H1 (cell line): ENCODE measurements around the gene IL17RD. TPM values are rescaled to one million over a fixed set of nuclear protein-coding genes. Genes with fewer than 3 reads are reported as not detected.

Experiments
- CTCF ChIA-PET: fragments of 300-600 bp; sonication (Branson Sonifier 250); formaldehyde crosslinking; loops from one replicate; lab custom pipeline; 2021; ENCODE audit not compliant: partially characterized antibody; lab: Charles Lee
- POLR2A ChIA-PET: fragments of 300-600 bp; sonication (Branson Sonifier 250); formaldehyde crosslinking; loops from one replicate; lab custom pipeline; 2021; ENCODE audit warnings: inconsistent platforms; ENCODE audit not compliant: partially characterized antibody; lab: Charles Lee
- DNase-seq, 2 experiments: peaks; one replicate each; pipeline versions ENCODE4 v3.0.0 to v3.0.0-alpha.2; 2010 to 2022; ENCODE audit warnings: low spot score in 2 of 2, low read depth in 1 of 2, mixed read lengths in 1 of 2
- FAIRE-seq: peaks from 2 replicates; lab custom pipeline; 2011; peaks lifted over from hg19 to GRCh38; lab: Jason Lieb, UNC
- H2AFZ ChIP-seq: 2 replicates; pipeline ENCODE4 v1.8.1; 2012; ENCODE audit warnings: low read length, inconsistent platforms
- H2AK5ac ChIP-seq: 2 replicates; pipeline ENCODE4 v1.6.1; 2013; ENCODE audit warnings: low read depth, low read length
- H2BK120ac ChIP-seq: replicated peaks from 2 replicates; pipeline ENCODE3; 2013; ENCODE audit warnings: low read depth, low read length, inconsistent platforms
- H2BK12ac ChIP-seq: 2 replicates; pipeline ENCODE4 v1.6.1; 2013; ENCODE audit warnings: low read depth, low read length
- H2BK15ac ChIP-seq: 2 replicates; pipeline ENCODE4 v1.6.1; 2013; ENCODE audit warnings: low read length
- H2BK20ac ChIP-seq: 2 replicates; pipeline ENCODE4 v1.6.1; 2013; ENCODE audit warnings: low read length
- H2BK5ac ChIP-seq: 2 replicates; pipeline ENCODE4 v1.6.1; 2013; ENCODE audit warnings: low read depth, low read length
- H3K14ac ChIP-seq: 2 replicates; pipeline ENCODE4 v1.6.1; 2013; ENCODE audit warnings: inconsistent platforms; ENCODE audit not compliant: insufficient read length
- H3K18ac ChIP-seq: 2 replicates; pipeline ENCODE4 v1.6.1; 2013; ENCODE audit warnings: low read length; ENCODE audit errors: extremely low read depth
- H3K23ac ChIP-seq: 2 replicates; pipeline ENCODE4 v1.6.1; 2013; ENCODE audit warnings: inconsistent platforms; ENCODE audit not compliant: insufficient read length
- H3K23me2 ChIP-seq: 2 replicates; pipeline ENCODE4 v1.6.1; 2013; ENCODE audit warnings: low read depth, low read length
- H3K27ac ChIP-seq: 2 replicates; pipeline ENCODE4 v1.6.1; 2011; ENCODE audit warnings: low read depth, low read length, inconsistent platforms
- H3K27me3 ChIP-seq, 4 experiments: replicated peaks in 1 of 4; 1 replicate in 1 of 4; 2 replicates in 3 of 4; pipeline versions ENCODE4 v1.6.1 to v1.8.1; 2011 to 2013; ENCODE audit warnings: low read length in 3 of 4, mild to moderate bottlenecking in 3 of 4, inconsistent platforms in 2 of 4, mixed read lengths in 2 of 4, moderate library complexity in 1 of 4; ENCODE audit not compliant: control insufficient read depth in 3 of 4, insufficient read depth in 3 of 4; ENCODE audit errors: extremely low read depth in 1 of 4
- H3K36me3 ChIP-seq, 4 experiments: 2 replicates each; pipeline versions ENCODE4 v1.6.1 to v1.8.1; 2011 to 2013; ENCODE audit warnings: mild to moderate bottlenecking in 4 of 4, low read length in 3 of 4, moderate library complexity in 2 of 4, control low read depth in 1 of 4, inconsistent platforms in 1 of 4; ENCODE audit not compliant: insufficient read depth in 4 of 4, control insufficient read depth in 2 of 4
- H3K4ac ChIP-seq: replicated peaks from 2 replicates; pipeline ENCODE3; 2013; ENCODE audit warnings: low read length, low read depth, mixed read lengths, inconsistent platforms; ENCODE audit not compliant: insufficient read length
- H3K4me1 ChIP-seq, 4 experiments: replicated peaks in 1 of 4; 1 replicate in 1 of 4; 2 replicates in 3 of 4; pipeline versions ENCODE4 v1.6.1 to v1.8.1; 2011 to 2013; ENCODE audit warnings: low read length in 3 of 4, inconsistent platforms in 2 of 4, mixed read lengths in 1 of 4; ENCODE audit not compliant: insufficient read depth in 4 of 4, control insufficient read depth in 3 of 4
- H3K4me2 ChIP-seq, 2 experiments: 2 replicates each; pipeline versions ENCODE4 v1.6.1 to v1.8.1; 2011 to 2013; ENCODE audit warnings: low read depth in 2 of 2, low read length in 2 of 2, control low read depth in 1 of 2, inconsistent platforms in 1 of 2, mild to moderate bottlenecking in 1 of 2; ENCODE audit not compliant: insufficient read depth in 1 of 2
- H3K4me3 ChIP-seq, 4 experiments: fragments of 200-600, 300-600 bp in 1 of 4; sonication (generic), shearing (Covaris generic), sonication (Bioruptor Twin) in 1 of 4; 2 replicates each; pipeline versions ENCODE4 v1.5.1 to v1.8.1; 2011 to 2016; ENCODE audit warnings: low read length in 4 of 4, low read depth in 3 of 4, control low read depth in 2 of 4, inconsistent platforms in 2 of 4, mild to moderate bottlenecking in 2 of 4, mixed read lengths in 1 of 4, moderate library complexity in 1 of 4; ENCODE audit not compliant: insufficient read depth in 2 of 4; ENCODE audit errors: extremely low read depth in 1 of 4
- H3K56ac ChIP-seq: replicated peaks from 2 replicates; pipeline ENCODE3; 2013; ENCODE audit warnings: low read depth, mild to moderate bottlenecking, mixed read lengths, low read length, inconsistent platforms; ENCODE audit not compliant: insufficient read length
- H3K79me1 ChIP-seq: 2 replicates; pipeline ENCODE4 v1.6.1; 2013; ENCODE audit warnings: low read depth, low read length, control low read depth
- H3K79me2 ChIP-seq, 2 experiments: 2 replicates each; pipeline versions ENCODE4 v1.6.1 to v1.8.1; 2012 to 2013; ENCODE audit warnings: low read length in 2 of 2, mild to moderate bottlenecking in 2 of 2, inconsistent platforms in 1 of 2; ENCODE audit not compliant: insufficient read depth in 2 of 2, control insufficient read depth in 1 of 2
- H3K9ac ChIP-seq, 4 experiments: replicated peaks in 1 of 4; 1 replicate in 1 of 4; 2 replicates in 3 of 4; pipeline versions ENCODE4 v1.6.1 to v1.8.1; 2011 to 2013; ENCODE audit warnings: low read depth in 3 of 4, low read length in 3 of 4, control low read depth in 2 of 4, mild to moderate bottlenecking in 2 of 4, moderate library complexity in 2 of 4, inconsistent platforms in 1 of 4; ENCODE audit errors: extremely low read depth in 1 of 4
- H3K9me3 ChIP-seq, 2 experiments: 2 replicates each; pipeline versions ENCODE4 v1.6.1 to v1.8.1; 2012 to 2013; ENCODE audit warnings: mild to moderate bottlenecking in 2 of 2, moderate library complexity in 2 of 2, control low read depth in 1 of 2, inconsistent platforms in 1 of 2, low read depth in 1 of 2, low read length in 1 of 2, mixed read lengths in 1 of 2; ENCODE audit not compliant: insufficient read depth in 2 of 2
- H4K20me1 ChIP-seq, 2 experiments: replicated peaks in 1 of 2; 2 replicates each; pipeline versions ENCODE3 to v1.8.1; 2011 to 2013; ENCODE audit warnings: inconsistent platforms in 2 of 2, low read length in 2 of 2, mild to moderate bottlenecking in 1 of 2; ENCODE audit not compliant: insufficient read depth in 2 of 2, control insufficient read depth in 1 of 2
- H4K5ac ChIP-seq: 2 replicates; pipeline ENCODE4 v1.6.1; 2013; ENCODE audit warnings: low read length, low read depth, mixed read lengths, inconsistent platforms; ENCODE audit not compliant: insufficient read length
- H4K8ac ChIP-seq: 2 replicates; pipeline ENCODE4 v1.8.0; 2013; ENCODE audit warnings: mild to moderate bottlenecking, moderate library complexity, low read length, inconsistent platforms; ENCODE audit not compliant: insufficient read depth; ENCODE audit errors: extremely low read depth
- H4K91ac ChIP-seq: replicated peaks from 2 replicates; pipeline ENCODE3; 2013; ENCODE audit warnings: low read length, mixed read lengths, inconsistent platforms; ENCODE audit not compliant: insufficient read length
- BRCA1 ChIP-seq: IDR thresholded peaks from 2 replicates; pipeline ENCODE4 v1.6.1; 2012; ENCODE audit warnings: low read depth, low read length, improper control_type of control experiment
- EP300 ChIP-seq, 2 experiments: IDR thresholded peaks; 1 replicate in 1 of 2; 2 replicates in 1 of 2; pipeline ENCODE4 v1.6.1; 2011 to 2012; ENCODE audit warnings: low read depth in 2 of 2, low read length in 2 of 2, mild to moderate bottlenecking in 2 of 2, borderline replicate concordance in 1 of 2, inconsistent platforms in 1 of 2, moderate library complexity in 1 of 2
- FOSL1 ChIP-seq: IDR thresholded peaks from 2 replicates; pipeline ENCODE4 v1.6.1; 2011; ENCODE audit warnings: mild to moderate bottlenecking, low read depth, low read length, moderate library complexity; ENCODE audit not compliant: insufficient read depth
- HDAC2 ChIP-seq, 2 experiments: fragments of 300-600 bp in 1 of 2; sonication (generic) in 1 of 2; IDR thresholded peaks; 2 replicates each; pipeline ENCODE4 v1.6.1; 2011 to 2012; ENCODE audit warnings: low read depth in 2 of 2, low read length in 2 of 2, mild to moderate bottlenecking in 2 of 2, moderate library complexity in 2 of 2, borderline replicate concordance in 1 of 2, inconsistent platforms in 1 of 2
- KDM5A ChIP-seq: fragments of 200-600 bp; IDR thresholded peaks from 2 replicates; pipeline ENCODE4 v1.7.1; 2012; ENCODE audit warnings: mild to moderate bottlenecking, low read length, inconsistent platforms, mixed read lengths
- PHF8 ChIP-seq: fragments of 200-600 bp; sonication (generic); conservative IDR thresholded peaks from 2 replicates; pipeline ENCODE4 v1.7.1; 2012; ENCODE audit warnings: low read depth, mild to moderate bottlenecking, inconsistent platforms, low read length, moderate library complexity
- POLR2AphosphoS5 ChIP-seq: IDR thresholded peaks from 2 replicates; pipeline ENCODE4 v1.6.1; 2011; ENCODE audit warnings: low read depth, low read length
- RAD21 ChIP-seq, 2 experiments: IDR thresholded peaks in 1 of 2; conservative IDR thresholded peaks in 1 of 2; 2 replicates each; pipeline ENCODE4 v1.6.1; 2011; ENCODE audit warnings: low read depth in 2 of 2, low read length in 2 of 2, improper control_type of control experiment in 1 of 2, inconsistent platforms in 1 of 2, mild to moderate bottlenecking in 1 of 2, moderate library complexity in 1 of 2
- RFX5 ChIP-seq: IDR thresholded peaks from 2 replicates; pipeline ENCODE4 v1.6.1; 2011; ENCODE audit warnings: low read depth, low read length, improper control_type of control experiment, borderline replicate concordance
- SP1 ChIP-seq: IDR thresholded peaks from 2 replicates; pipeline ENCODE4 v1.6.1; 2011; ENCODE audit warnings: low read depth, low read length
- SUZ12 ChIP-seq: fragments of 200-600 bp; sonication (generic); IDR thresholded peaks from 2 replicates; pipeline ENCODE4 v1.6.1; 2012; ENCODE audit warnings: mild to moderate bottlenecking, inconsistent platforms, low read length, moderate library complexity, mixed read lengths
- TBP ChIP-seq: IDR thresholded peaks from 2 replicates; pipeline ENCODE4 v1.6.1; 2011; ENCODE audit warnings: low read depth, low read length, improper control_type of control experiment
- YY1 ChIP-seq: IDR thresholded peaks from 2 replicates; pipeline ENCODE4 v1.6.1; 2011; ENCODE audit warnings: low read depth, mild to moderate bottlenecking, low read length
- WGBS, 2 experiments: shearing (Covaris generic) in 1 of 2; methylation state at CpG; one replicate each; pipeline versions ENCODE4 v1.1.6 to v1.1.7; 2013 to 2015; ENCODE audit warnings: low lambda C conversion rate in 2 of 2, mixed read lengths in 2 of 2, inconsistent platforms in 1 of 2, low coverage in 1 of 2, missing lambda C conversion rate in 1 of 2; ENCODE audit not compliant: insufficient replicate concordance in 2 of 2, insufficient coverage in 1 of 2, insufficient read length in 1 of 2; ENCODE audit errors: extremely low coverage in 1 of 2, missing lambda C conversion rate in 1 of 2; 5-methylcytosine and 5-hydroxymethylcytosine counted together
- polyA plus RNA-seq, 7 experiments: library from polyadenylated mRNA; depleted of rRNA in 3 of 7; stranded (reverse) in 5 of 7; unstranded in 2 of 7; fragments of >200 nt in 5 of 7; fragments of 200-250 nt in 2 of 7; gene quantifications; 1 replicate in 5 of 7; 2 replicates in 1 of 7; 4 replicates in 1 of 7; pipeline versions ENCODE4 v1.2.1 to v1.2.3, GENCODE V29; 2011 to 2013; ENCODE audit warnings: missing spikeins in 2 of 7, mixed read lengths in 2 of 7
- total RNA-seq: library from RNA; stranded (reverse); fragmentation: NEBNext Ultra II Directional; extraction: Animal tissue kit (Norgen Biotek cat#: 25700); gene quantifications from 2 replicates; pipeline ENCODE4 v1.2.1, GENCODE V29; 2021

The IL17RD gene
- total and polyA plus RNA-seq, 2 of the 8 experiments (the other 6 are each of a cell fraction or from before 2014, with no cell fraction given): 10.9 to 48.9 TPM

- DNase-seq: no peak
- no peak overlapping the region for H2BK120ac ChIP-seq
- TF ChIP-seq PHF8 (no peak), EP300 (IDR thresholded peaks at IDR 0.05; ENCODE audit: borderline replicate concordance in 1 of 2, low read depth in 2 of 2, low read length in 2 of 2) (no peak), TBP (no peak), SP1 (no peak), POLR2AphosphoS5 (no peak), SUZ12 (no peak), RAD21 (IDR thresholded peaks at IDR 0.05 in 1 of 2, conservative IDR thresholded peaks at IDR 0.05 in 1 of 2; ENCODE audit: low read depth in 2 of 2, low read length in 2 of 2) (no peak), HDAC2 (IDR thresholded peaks at IDR 0.05; ENCODE audit: borderline replicate concordance in 1 of 2, low read depth in 2 of 2, low read length in 2 of 2) (no peak), BRCA1 (no peak), KDM5A (no peak), YY1 (no peak), FOSL1 (no peak), RFX5 (no peak)
- TF ChIP-seq, all 59 proteins: peak for 0
- ChIA-PET POLR2A (interaction anchor here (0.5 kb wide), 1 partner anchor 11 kb away, joined by 3 read pairs; no protein-coding TSS in a partner anchor), CTCF (interaction anchor here (0.7 to 0.9 kb wide), 2 partner anchors 10 to 81 kb away, joined by 3 to 4 read pairs; no protein-coding TSS in a partner anchor)
- H3K4me3 ChIP-seq: no peak overlapping the region
- no peak overlapping the region for H2AFZ ChIP-seq
- no peaks in the 10 kb centered on the region for H3K9me3 ChIP-seq
- no peak overlapping the region for H4K8ac ChIP-seq
- no peak overlapping the region for H2BK20ac ChIP-seq
- H2BK15ac ChIP-seq: no peak overlapping the region
- no peak overlapping the region for H3K18ac ChIP-seq
- no peak overlapping the region for H3K4me2 ChIP-seq
- no peak overlapping the region for H3K27ac ChIP-seq
- H3K9ac ChIP-seq: no peak overlapping the region
- H3K79me2 ChIP-seq: no peaks in the 10 kb centered on the region
- H3K23me2 ChIP-seq: peaks cover 9% of the 10 kb centered on the region
- no peak overlapping the region for H3K56ac ChIP-seq
- H3K4me1 ChIP-seq: peaks cover 4 to 7% (median 5%) of the 10 kb centered on the region in 4 experiments; a peak in 5 of 7 replicates
- H3K36me3 ChIP-seq: no peaks in the 10 kb centered on the region
- peaks cover 0 to 4% of the 10 kb centered on the region in 2 experiments for H4K20me1 ChIP-seq
- H3K14ac ChIP-seq: no peak overlapping the region
- no peak overlapping the region for H3K4ac ChIP-seq
- H3K27me3 ChIP-seq: peaks cover 0 to 34% (median 27%) of the 10 kb centered on the region in 4 experiments; a peak in 6 of 7 replicates
- no peak overlapping the region for H4K91ac ChIP-seq
- H2BK5ac ChIP-seq: no peak overlapping the region
- H3K23ac ChIP-seq: no peak overlapping the region
- FAIRE-seq: no peak
- H2BK12ac ChIP-seq: no peak overlapping the region
- H3K79me1 ChIP-seq: no peaks in the 10 kb centered on the region; the same call in 1 of the 2 replicates
- no peak overlapping the region for H4K5ac ChIP-seq
- H2AK5ac ChIP-seq: no peak overlapping the region
- 87% methylated on average over 3 of the region's 3 CpGs; no CpG with 5 or more reads in 1 of the 2 experiments for WGBS, 2 experiments
Observed at GRCh38 chr3:57076422-57076951, 88.7 kb downstream of the IL17RD start.
